Measurements from ENCODE around the gene PAM. TPM values are rescaled to one million over a fixed set of nuclear protein-coding genes. Genes with fewer than 3 reads are reported as not detected.

The PAM gene
- polyA plus RNA-seq, 1 donor from 2014 or later = 363 TPM

- H3K27ac ChIP-seq (ENCODE audit: low read length) = no peak overlapping the region
- no peaks in the 10 kb centered on the region for H4K20me1 ChIP-seq (ENCODE audit: insufficient read depth)
- no peak for TF ChIP-seq RAD21 (conservative IDR thresholded peaks at IDR 0.05)
- no peak for TF ChIP-seq MXI1 (conservative IDR thresholded peaks at IDR 0.05; ENCODE audit: poor library complexity, severe bottlenecking)
- TF ChIP-seq EP300 (conservative IDR thresholded peaks at IDR 0.05; ENCODE audit: poor library complexity, severe bottlenecking) = no peak
- TF ChIP-seq TAF1 (IDR thresholded peaks at IDR 0.05; ENCODE audit: low read depth) = no peak
- TF ChIP-seq POLR2AphosphoS5 (IDR thresholded peaks at IDR 0.05) = no peak
- TF ChIP-seq, protein P1, sequence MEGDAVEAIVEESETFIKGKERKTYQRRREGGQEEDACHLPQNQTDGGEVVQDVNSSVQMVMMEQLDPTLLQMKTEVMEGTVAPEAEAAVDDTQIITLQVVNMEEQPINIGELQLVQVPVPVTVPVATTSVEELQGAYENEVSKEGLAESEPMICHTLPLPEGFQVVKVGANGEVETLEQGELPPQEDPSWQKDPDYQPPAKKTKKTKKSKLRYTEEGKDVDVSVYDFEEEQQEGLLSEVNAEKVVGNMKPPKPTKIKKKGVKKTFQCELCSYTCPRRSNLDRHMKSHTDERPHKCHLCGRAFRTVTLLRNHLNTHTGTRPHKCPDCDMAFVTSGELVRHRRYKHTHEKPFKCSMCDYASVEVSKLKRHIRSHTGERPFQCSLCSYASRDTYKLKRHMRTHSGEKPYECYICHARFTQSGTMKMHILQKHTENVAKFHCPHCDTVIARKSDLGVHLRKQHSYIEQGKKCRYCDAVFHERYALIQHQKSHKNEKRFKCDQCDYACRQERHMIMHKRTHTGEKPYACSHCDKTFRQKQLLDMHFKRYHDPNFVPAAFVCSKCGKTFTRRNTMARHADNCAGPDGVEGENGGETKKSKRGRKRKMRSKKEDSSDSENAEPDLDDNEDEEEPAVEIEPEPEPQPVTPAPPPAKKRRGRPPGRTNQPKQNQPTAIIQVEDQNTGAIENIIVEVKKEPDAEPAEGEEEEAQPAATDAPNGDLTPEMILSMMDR (IDR thresholded peaks at IDR 0.05; ENCODE audit: poor library complexity, severe bottlenecking) = no peak
- TF ChIP-seq, protein P2, sequence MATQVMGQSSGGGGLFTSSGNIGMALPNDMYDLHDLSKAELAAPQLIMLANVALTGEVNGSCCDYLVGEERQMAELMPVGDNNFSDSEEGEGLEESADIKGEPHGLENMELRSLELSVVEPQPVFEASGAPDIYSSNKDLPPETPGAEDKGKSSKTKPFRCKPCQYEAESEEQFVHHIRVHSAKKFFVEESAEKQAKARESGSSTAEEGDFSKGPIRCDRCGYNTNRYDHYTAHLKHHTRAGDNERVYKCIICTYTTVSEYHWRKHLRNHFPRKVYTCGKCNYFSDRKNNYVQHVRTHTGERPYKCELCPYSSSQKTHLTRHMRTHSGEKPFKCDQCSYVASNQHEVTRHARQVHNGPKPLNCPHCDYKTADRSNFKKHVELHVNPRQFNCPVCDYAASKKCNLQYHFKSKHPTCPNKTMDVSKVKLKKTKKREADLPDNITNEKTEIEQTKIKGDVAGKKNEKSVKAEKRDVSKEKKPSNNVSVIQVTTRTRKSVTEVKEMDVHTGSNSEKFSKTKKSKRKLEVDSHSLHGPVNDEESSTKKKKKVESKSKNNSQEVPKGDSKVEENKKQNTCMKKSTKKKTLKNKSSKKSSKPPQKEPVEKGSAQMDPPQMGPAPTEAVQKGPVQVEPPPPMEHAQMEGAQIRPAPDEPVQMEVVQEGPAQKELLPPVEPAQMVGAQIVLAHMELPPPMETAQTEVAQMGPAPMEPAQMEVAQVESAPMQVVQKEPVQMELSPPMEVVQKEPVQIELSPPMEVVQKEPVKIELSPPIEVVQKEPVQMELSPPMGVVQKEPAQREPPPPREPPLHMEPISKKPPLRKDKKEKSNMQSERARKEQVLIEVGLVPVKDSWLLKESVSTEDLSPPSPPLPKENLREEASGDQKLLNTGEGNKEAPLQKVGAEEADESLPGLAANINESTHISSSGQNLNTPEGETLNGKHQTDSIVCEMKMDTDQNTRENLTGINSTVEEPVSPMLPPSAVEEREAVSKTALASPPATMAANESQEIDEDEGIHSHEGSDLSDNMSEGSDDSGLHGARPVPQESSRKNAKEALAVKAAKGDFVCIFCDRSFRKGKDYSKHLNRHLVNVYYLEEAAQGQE (IDR thresholded peaks at IDR 0.05; ENCODE audit: borderline replicate concordance) = no peak
- no peak for TF ChIP-seq EZH2 (IDR thresholded peaks at IDR 0.05; ENCODE audit: borderline replicate concordance, insufficient read depth, low read length, poor library complexity, severe bottlenecking)
- no peak for TF ChIP-seq SMC3 (conservative IDR thresholded peaks at IDR 0.05; ENCODE audit: poor library complexity)
- no peaks in the 10 kb centered on the region for H3K9me3 ChIP-seq (ENCODE audit: low read length)
- no peaks in the 10 kb centered on the region for H3K27me3 ChIP-seq (ENCODE audit: insufficient read depth, low read depth, low read length)
- no peak overlapping the region for H3K4me2 ChIP-seq (ENCODE audit: low read length)
- peaks cover 66% of the 10 kb centered on the region for H3K79me2 ChIP-seq (replicated peaks; ENCODE audit: insufficient read depth, low read length)
- no peaks in the 10 kb centered on the region for H3F3A ChIP-seq (ENCODE audit: insufficient read depth, low read length, poor library complexity, severe bottlenecking)
- H2AFZ ChIP-seq (ENCODE audit: low read depth, low read length) = no peak overlapping the region
- H3K9me2 ChIP-seq (ENCODE audit: insufficient read depth, low read length) = no peaks in the 10 kb centered on the region
- no peak overlapping the region for H3K4me3 ChIP-seq (ENCODE audit: low read length)
- H3K9ac ChIP-seq (ENCODE audit: low read length) = no peak overlapping the region
- no peaks in the 10 kb centered on the region for H3K36me3 ChIP-seq (ENCODE audit: insufficient read depth, low read length)
Measured at GRCh38 chr5:102811972-102812371, 56.9 kb downstream of the PAM start.

DNA sequence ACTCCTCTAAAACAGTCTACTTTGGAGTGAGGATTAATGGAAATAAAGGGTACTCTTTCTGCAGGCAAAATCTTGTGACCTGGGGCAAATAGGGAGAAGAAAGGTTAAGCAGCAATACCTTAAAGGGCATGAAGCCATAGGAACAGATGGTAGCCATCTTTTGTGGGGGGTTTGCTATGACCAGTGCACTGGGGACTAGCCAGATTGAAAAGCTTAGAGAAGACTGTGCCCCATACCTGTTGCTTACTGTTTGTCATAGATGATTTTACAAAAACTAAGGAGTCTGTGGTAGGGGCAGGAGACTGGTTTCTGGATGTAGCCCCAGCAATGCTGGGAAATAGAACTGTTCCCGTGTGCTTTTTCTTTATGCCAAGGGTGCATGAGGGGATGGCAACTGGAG lies 58.6 kb downstream of the PAM start:
- no peak overlapping the region for H3K9ac ChIP-seq (ENCODE audit: low read length)
- no peaks in the 10 kb centered on the region for H3K27me3 ChIP-seq (ENCODE audit: insufficient read depth, low read depth, low read length)
- H3K36me3 ChIP-seq (ENCODE audit: insufficient read depth, low read length) = no peaks in the 10 kb centered on the region
- H4K20me1 ChIP-seq (ENCODE audit: insufficient read depth) = no peaks in the 10 kb centered on the region
- H3F3A ChIP-seq (ENCODE audit: insufficient read depth, low read length, poor library complexity, severe bottlenecking) = no peaks in the 10 kb centered on the region
- H2AFZ ChIP-seq (ENCODE audit: low read depth, low read length) = no peak overlapping the region
- TF ChIP-seq SMC3 (conservative IDR thresholded peaks at IDR 0.05; ENCODE audit: poor library complexity) = no peak
- no peak for TF ChIP-seq TAF1 (IDR thresholded peaks at IDR 0.05; ENCODE audit: low read depth)
- no peak for TF ChIP-seq RAD21 (conservative IDR thresholded peaks at IDR 0.05)
- TF ChIP-seq, protein P1 (IDR thresholded peaks at IDR 0.05; ENCODE audit: poor library complexity, severe bottlenecking) = no peak
- TF ChIP-seq MXI1 (conservative IDR thresholded peaks at IDR 0.05; ENCODE audit: poor library complexity, severe bottlenecking) = no peak
- TF ChIP-seq EP300 (conservative IDR thresholded peaks at IDR 0.05; ENCODE audit: poor library complexity, severe bottlenecking) = no peak
- no peak for TF ChIP-seq EZH2 (IDR thresholded peaks at IDR 0.05; ENCODE audit: borderline replicate concordance, insufficient read depth, low read length, poor library complexity, severe bottlenecking)
- TF ChIP-seq POLR2AphosphoS5 (IDR thresholded peaks at IDR 0.05) = no peak
- TF ChIP-seq, protein P2 (IDR thresholded peaks at IDR 0.05; ENCODE audit: borderline replicate concordance) = no peak
- no peaks in the 10 kb centered on the region for H3K9me3 ChIP-seq (ENCODE audit: low read length)
- no peak overlapping the region for H3K4me3 ChIP-seq (ENCODE audit: low read length)
- H3K4me2 ChIP-seq (ENCODE audit: low read length) = no peak overlapping the region
- no peak overlapping the region for H3K27ac ChIP-seq (ENCODE audit: low read length)
- no peaks in the 10 kb centered on the region for H3K9me2 ChIP-seq (ENCODE audit: insufficient read depth, low read length)
- peaks cover 69% of the 10 kb centered on the region for H3K79me2 ChIP-seq (replicated peaks; ENCODE audit: insufficient read depth, low read length)

Data from neural cell (in vitro differentiated cells).